Liver (tissue), 9 donors: ENCODE results near the gene ARMC5. TPM values are rescaled to one million over a fixed set of nuclear protein-coding genes. Genes with fewer than 3 reads are reported as not detected.

Source experiments
- DNase-seq: peaks from one replicate; pipeline ENCODE4 v3.0.0-alpha.2; 2017; ENCODE audit warnings: low spot score
- H3K27ac ChIP-seq, 2 donors: one replicate each; pipeline ENCODE4 v1.7.0; 2013; ENCODE audit warnings: inconsistent platforms in 2 of 2, low read length in 2 of 2, control low read depth in 1 of 2, low read depth in 1 of 2, mild to moderate bottlenecking in 1 of 2
- H3K27me3 ChIP-seq, 4 donors: one replicate each; pipeline versions ENCODE4 v1.6.1 to v1.7.0; 2013; ENCODE audit warnings: low read length in 3 of 4, inconsistent platforms in 1 of 4, mild to moderate bottlenecking in 1 of 4, moderate library complexity in 1 of 4; ENCODE audit not compliant: control insufficient read depth in 4 of 4, insufficient read depth in 4 of 4
- H3K36me3 ChIP-seq, 4 donors: one replicate each; pipeline versions ENCODE4 v1.6.1 to v1.7.0; 2013; ENCODE audit warnings: low read length in 3 of 4, mild to moderate bottlenecking in 3 of 4, low read depth in 1 of 4, moderate library complexity in 1 of 4; ENCODE audit not compliant: control insufficient read depth in 4 of 4, insufficient read depth in 3 of 4
- H3K4me1 ChIP-seq, 4 donors: one replicate each; pipeline versions ENCODE4 v1.6.1 to v1.7.0; 2013; ENCODE audit warnings: low read length in 3 of 4, mild to moderate bottlenecking in 3 of 4, moderate library complexity in 1 of 4; ENCODE audit not compliant: control insufficient read depth in 4 of 4, insufficient read depth in 4 of 4
- H3K4me3 ChIP-seq, 3 donors: one replicate each; pipeline versions ENCODE4 v1.6.1 to v1.7.0; 2013; ENCODE audit warnings: low read length in 3 of 3, control low read depth in 1 of 3, low read depth in 1 of 3, mild to moderate bottlenecking in 1 of 3
- H3K9ac ChIP-seq, 2 donors: one replicate each; pipeline ENCODE4 v1.7.0; 2013; ENCODE audit warnings: low read length in 2 of 2, mild to moderate bottlenecking in 2 of 2, moderate library complexity in 2 of 2, control low read depth in 1 of 2, low read depth in 1 of 2
- H3K9me3 ChIP-seq, 4 donors: one replicate each; pipeline versions ENCODE4 v1.6.1 to v1.7.0; 2013; ENCODE audit warnings: low read length in 3 of 4; ENCODE audit not compliant: control insufficient read depth in 4 of 4
- CTCF ChIP-seq: fragments of 150-350 bp; IDR thresholded peaks from 2 replicates; pipeline ENCODE4 v1.5.1; 2017; ENCODE audit warnings: improper control_type of control experiment, low read depth, low read length; ENCODE audit not compliant: missing input control
- EGR1 ChIP-seq, 2 donors: IDR thresholded peaks; 2 replicates each; pipeline ENCODE4 v1.6.1; 2016 to 2018; ENCODE audit warnings: antibody characterized with exemption in 2 of 2, low read depth in 2 of 2
- FOXA1 ChIP-seq: IDR thresholded peaks from 2 replicates; pipeline ENCODE4 v1.6.1; 2016; ENCODE audit warnings: antibody characterized with exemption
- FOXA2 ChIP-seq: IDR thresholded peaks from 2 replicates; pipeline ENCODE4 v1.6.1; 2016; ENCODE audit warnings: antibody characterized with exemption
- GABPA ChIP-seq, 2 donors: IDR thresholded peaks in 1 of 2; conservative IDR thresholded peaks in 1 of 2; 2 replicates each; pipeline ENCODE4 v1.6.1; 2016; ENCODE audit warnings: antibody characterized with exemption in 2 of 2, mild to moderate bottlenecking in 1 of 2, moderate library complexity in 1 of 2
- HNF4A ChIP-seq, 2 donors: conservative IDR thresholded peaks; 2 replicates each; pipeline ENCODE4 v1.6.1; 2016; ENCODE audit warnings: antibody characterized with exemption in 2 of 2, mild to moderate bottlenecking in 2 of 2
- NR2F2 ChIP-seq: IDR thresholded peaks from 2 replicates; pipeline ENCODE4 v1.6.1; 2016; ENCODE audit warnings: antibody characterized with exemption
- RAD21 ChIP-seq, 2 donors: IDR thresholded peaks; 2 replicates each; pipeline ENCODE4 v1.6.1; 2016; ENCODE audit warnings: antibody characterized with exemption in 2 of 2, mild to moderate bottlenecking in 2 of 2
- REST ChIP-seq: IDR thresholded peaks from 2 replicates; pipeline ENCODE4 v1.6.1; 2016; ENCODE audit warnings: antibody characterized with exemption, mild to moderate bottlenecking
- RXRA ChIP-seq, 2 donors: IDR thresholded peaks; 2 replicates each; pipeline ENCODE4 v1.6.1; 2017 to 2018; ENCODE audit warnings: antibody characterized with exemption in 2 of 2, mild to moderate bottlenecking in 1 of 2
- SP1 ChIP-seq: IDR thresholded peaks from 2 replicates; pipeline ENCODE4 v1.6.1; 2018; ENCODE audit warnings: antibody characterized with exemption, mild to moderate bottlenecking
- TAF1 ChIP-seq: conservative IDR thresholded peaks from 2 replicates; pipeline ENCODE4 v1.6.1; 2016; ENCODE audit warnings: antibody characterized with exemption, mild to moderate bottlenecking
- YY1 ChIP-seq: IDR thresholded peaks from 2 replicates; pipeline ENCODE4 v1.6.1; 2016; ENCODE audit warnings: antibody characterized with exemption, mild to moderate bottlenecking
- ZBTB33 ChIP-seq: IDR thresholded peaks from 2 replicates; pipeline ENCODE4 v1.6.1; 2016; ENCODE audit warnings: antibody characterized with exemption
- WGBS: extraction: QIAGEN DNeasy Blood & Tissue Kit; methylation state at CpG from one replicate; pipeline ENCODE4 v1.1.7; 2013; 5-methylcytosine and 5-hydroxymethylcytosine counted together
- polyA plus RNA-seq, 2 donors: library from polyadenylated mRNA; stranded (reverse) in 1 of 2; unstranded in 1 of 2; fragments of 200-250 nt in 1 of 2; fragments of >200 nt in 1 of 2; fragmentation: Nextera tagmentation in 1 of 2; extraction: Ambion mirVana in 1 of 2; gene quantifications; one replicate each; pipeline versions ENCODE4 v1.2.1 to v1.2.3, GENCODE V29; 2013 to 2015
- total RNA-seq, 2 donors: library from RNA; depleted of rRNA; stranded (reverse); fragments of >200 nt; gene quantifications; one replicate each; pipeline ENCODE4 v1.2.3, GENCODE V29; 2014
- donor health status: healthy.
- donor health status: healthy.
- donor health status: healthy.
- donor health status: healthy.
- donor health status: healthy.

ARMC5 gene
- total and polyA plus RNA-seq, 4 donors = 5.4 to 13.3 (median 11.4) TPM

- Histone ChIP-seq H3K36me3 (no peaks in the 10 kb centered on the region), H3K4me3 (no peak overlapping the region), H3K9me3 (no peaks in the 10 kb centered on the region), H3K4me1 (peaks cover 8 to 36% (median 24%) of the 10 kb centered on the region in 4 donors), H3K27me3 (no peaks in the 10 kb centered on the region), H3K9ac (no peak overlapping the region), H3K27ac (no peak overlapping the region)
- WGBS = 62% methylated on average over 26 of the region's 26 CpGs
- peak; percentile 67 for DNase-seq
- TF ChIP-seq HNF4A (conservative IDR thresholded peaks at IDR 0.05) (no peak), SP1 (no peak), TAF1 (no peak), RAD21 (IDR thresholded peaks at IDR 0.05) (no peak), CTCF (no peak), YY1 (no peak), EGR1 (IDR thresholded peaks at IDR 0.05; ENCODE audit: low read depth in 2 of 2) (no peak), REST (no peak), FOXA2 (no peak), FOXA1 (no peak), GABPA (IDR thresholded peaks at IDR 0.05 in 1 of 2, conservative IDR thresholded peaks at IDR 0.05 in 1 of 2) (no peak), ZBTB33 (no peak)
These were observed 16.6 kb downstream of the ARMC5 start for GRCh38 chr16:31475946-31476302.

GRCh38 chr16:31476303-31477219 is 17.3 kb downstream of the ARMC5 start:
- H3K36me3 ChIP-seq = no peaks in the 10 kb centered on the region
- no peaks in the 10 kb centered on the region for H3K27me3 ChIP-seq
- H3K4me1 ChIP-seq = peaks cover 8 to 36% (median 23%) of the 10 kb centered on the region in 4 donors

More at GRCh38 chr16:31476303-31477219, 17.3 kb downstream of the ARMC5 start:
- Histone ChIP-seq H3K27ac (peak overlapping the region; percentile 81 to 89), H3K4me3 (peak overlapping the region; percentile 54 to 72 (median 59)), H3K9me3 (no peaks in the 10 kb centered on the region), H3K9ac (no peak overlapping the region)
- WGBS = 13% methylated on average over 68 of the region's 68 CpGs
- DNase-seq = peak; percentile 98
- no peak for TF ChIP-seq NR2F2
- TF ChIP-seq ZBTB33 = no peak
- TF ChIP-seq HNF4A (conservative IDR thresholded peaks at IDR 0.05) = peak; percentile 67 to 74
- peak; percentile 16 to 22 for TF ChIP-seq RXRA (IDR thresholded peaks at IDR 0.05)
- TF ChIP-seq REST = peak; percentile 25
